GM12892 (cell line): ENCODE measurements around the gene LRRC34.

Experiments used
- POLR2A ChIP-seq: IDR thresholded peaks from 2 replicates; pipeline ENCODE4 v1.6.1; 2011; ENCODE audit warnings: low read depth, low read length, control low read depth
- POLR2AphosphoS5 ChIP-seq: IDR thresholded peaks from 2 replicates; pipeline ENCODE4 v1.6.1; 2011; ENCODE audit warnings: low read depth, low read length, control low read depth
- TAF1 ChIP-seq: IDR thresholded peaks from 2 replicates; pipeline ENCODE4 v1.6.1; 2011; ENCODE audit warnings: low read depth, mild to moderate bottlenecking, control low read depth, low read length, borderline replicate concordance

- no peak for TF ChIP-seq POLR2A
- no peak for TF ChIP-seq POLR2AphosphoS5
- TF ChIP-seq TAF1, result no peak
Observed at GRCh38 chr3:169758359-169758994, 54.2 kb downstream of the LRRC34 start.
